Ovary (tissue), 9 donors: ENCODE results near the gene SEC24A. TPM values are rescaled to one million over a fixed set of nuclear protein-coding genes. Genes with fewer than 3 reads are reported as not detected.
"Not testable (repeated sequence)": the region's sequence is repeated elsewhere in the genome, so short reads cannot be mapped to it uniquely, and the experiment has no call there.

Source experiments
- DNase-seq, 5 donors: peaks; one replicate each; pipeline ENCODE4 v3.0.0-alpha.2; 2019 to 2020
- H3K27ac ChIP-seq, 2 donors: fragments of 200-600 bp; one replicate each; pipeline versions ENCODE4 v1.5.1 to v1.8.0; 2019 to 2022
- H3K27me3 ChIP-seq: fragments of 200-600 bp; one replicate; pipeline ENCODE4 v1.8.0; 2022
- H3K36me3 ChIP-seq: fragments of 200-600 bp; sonication (generic); one replicate; pipeline ENCODE4 v1.5.1; 2019
- H3K4me1 ChIP-seq: one replicate; pipeline ENCODE4 v1.8.1; 2013; ENCODE audit warnings: mild to moderate bottlenecking, moderate library complexity; ENCODE audit not compliant: insufficient read depth
- H3K4me3 ChIP-seq: fragments of 200-600 bp; sonication (generic); one replicate; pipeline ENCODE4 v1.5.1; 2017
- H3K9me3 ChIP-seq, 2 donors: fragments of 200-600 bp in 1 of 2; sonication (generic) in 1 of 2; one replicate each; pipeline versions ENCODE4 v1.5.1 to v1.8.1; 2013 to 2019; ENCODE audit warnings: mild to moderate bottlenecking in 1 of 2, moderate library complexity in 1 of 2
- CTCF ChIP-seq, 3 donors: fragments of 450-650 bp in 2 of 3; fragments of 200-600 bp in 1 of 3; IDR thresholded peaks; one replicate each; pipeline versions ENCODE4 v1.5.1 to v1.8.0; 2016 to 2022; ENCODE audit warnings: antibody characterized with exemption in 3 of 3, mild to moderate bottlenecking in 1 of 3
- EP300 ChIP-seq: sonication (generic); formaldehyde crosslinking; IDR thresholded peaks from one replicate; pipeline ENCODE4 v1.6.1; 2017; ENCODE audit warnings: antibody characterized with exemption
- POLR2A ChIP-seq: fragments of 450-650 bp; IDR thresholded peaks from one replicate; pipeline ENCODE4 v1.6.1; 2017; ENCODE audit warnings: antibody characterized with exemption, mild to moderate bottlenecking, moderate library complexity
- WGBS, 3 donors: extraction: QIAGEN DNeasy Blood & Tissue Kit in 1 of 3; methylation state at CpG; one replicate each; pipeline versions ENCODE4 v1.1.5 to v1.1.7; 2013 to 2017; 5-methylcytosine and 5-hydroxymethylcytosine counted together
- intact Hi-C, 4 donors: fragments of 100-400 bp; cut with DNase I; formaldehyde crosslinking; loops; one replicate each; pipeline versions ENCODE4 v1.11.0 to v1.15.1; 2022 to 2023
- polyA plus RNA-seq, 2 donors: library from polyadenylated mRNA; stranded (reverse); fragments of 200-250 nt in 1 of 2; fragments of 350-450 nt in 1 of 2; fragmentation: Illumina TruSeq in 1 of 2; extraction: RNeasy Lipid Tissue Mini Kit (QIAGEN cat#74804) in 1 of 2; gene quantifications; one replicate each; pipeline ENCODE4 v1.2.3, GENCODE V29; 2013 to 2014
- total RNA-seq, 7 donors: library from RNA; depleted of rRNA in 2 of 7; stranded (reverse); fragments of >200 nt in 2 of 7; fragmentation: NEBNext Ultra II Directional in 3 of 7; extraction: Animal tissue kit (Norgen Biotek cat#: 25700) in 3 of 7; gene quantifications; one replicate each; pipeline versions ENCODE4 v1.1.0 to v1.2.4, GENCODE V29; 2016 to 2023
- donor health status: DM: no; HTN: no; CAD: no; lungs with moderate emphysema.
- donor health status: DM: no; HTN: no; CAD: no.
- donor health status: Bipolar disorder and iron deficiency.
- donor health status: DM: yes; HTN: yes; CAD: no.
- donor health status: DM: no; HTN: no; CAD: no.
- donor health status: DM: yes; HTN: yes; CAD: no.

Gene SEC24A
- total and polyA plus RNA-seq, 9 donors = 5.0 to 22.3 (median 14.7) TPM

GRCh38 chr5:134692722-134693121 is 44.1 kb downstream of the SEC24A start:
- no peak for DNase-seq
- no peaks in the 10 kb centered on the region for H3K27me3 ChIP-seq
- H3K4me3 ChIP-seq = no peak overlapping the region
- no peaks in the 10 kb centered on the region for H3K9me3 ChIP-seq
- no peak overlapping the region for H3K27ac ChIP-seq
- H3K4me1 ChIP-seq = no peaks in the 10 kb centered on the region
- TF ChIP-seq POLR2A (no peak), EP300 (no peak), CTCF (IDR thresholded peaks at IDR 0.05) (no peak)
- no peaks in the 10 kb centered on the region for H3K36me3 ChIP-seq
- intact Hi-C loops = no loop called here

- WGBS, 3 donors = 95 to 97% (median 96%) methylated on average over 1 of the region's 1 CpG
- H3K27me3 ChIP-seq = no peaks in the 10 kb centered on the region
- no peaks in the 10 kb centered on the region for H3K4me1 ChIP-seq
- no peak overlapping the region for H3K4me3 ChIP-seq
- TF ChIP-seq CTCF (IDR thresholded peaks at IDR 0.05) = no peak
- no peak for TF ChIP-seq EP300
- no peak for TF ChIP-seq POLR2A
- no peaks in the 10 kb centered on the region for H3K9me3 ChIP-seq
- H3K27ac ChIP-seq = no peak overlapping the region
- intact Hi-C loops = no loop called here
- H3K36me3 ChIP-seq = no peaks in the 10 kb centered on the region
- no peak for DNase-seq
Observed at GRCh38 chr5:134708301-134708700, 59.7 kb downstream of the SEC24A start.

- intact Hi-C loops = no loop called here
- TF ChIP-seq CTCF (IDR thresholded peaks at IDR 0.05) (no peak), POLR2A (no peak), EP300 (no peak)
- Histone ChIP-seq H3K4me1 (no peaks in the 10 kb centered on the region), H3K27me3 (no peaks in the 10 kb centered on the region), H3K4me3 (no peak overlapping the region), H3K27ac (no peak overlapping the region), H3K9me3 (no peaks in the 10 kb centered on the region), H3K36me3 (no peaks in the 10 kb centered on the region)
- WGBS, 3 donors = 93 to 96% (median 95%) methylated on average over 5 of the region's 5 CpGs
- no peak for DNase-seq
Observed at GRCh38 chr5:134714120-134714519, 65.5 kb downstream of the SEC24A start.

GRCh38 chr5:134714541-134714940 is 66.0 kb downstream of the SEC24A start:
- DNase-seq = no peak
- Histone ChIP-seq H3K4me3 (no peak overlapping the region), H3K9me3 (no peaks in the 10 kb centered on the region), H3K36me3 (no peaks in the 10 kb centered on the region), H3K27me3 (no peaks in the 10 kb centered on the region), H3K4me1 (no peaks in the 10 kb centered on the region), H3K27ac (no peak overlapping the region)
- WGBS, 3 donors = 97 to 99% (median 97%) methylated on average over 3 of the region's 3 CpGs
- intact Hi-C loops = no loop called here
- TF ChIP-seq POLR2A (no peak), CTCF (IDR thresholded peaks at IDR 0.05) (no peak), EP300 (no peak)

- 86 to 88% (median 87%) methylated on average over 4 of the region's 4 CpGs for WGBS, 3 donors
- H3K4me1 ChIP-seq, intact Hi-C loops, H3K27ac ChIP-seq, H3K27me3 ChIP-seq, H3K36me3 ChIP-seq, H3K4me3 ChIP-seq, H3K9me3 ChIP-seq, DNase-seq: not testable (repeated sequence)
Observed at GRCh38 chr5:134715466-134715865, 66.9 kb downstream of the SEC24A start.
